A673 (cell line): ENCODE measurements around the gene MIGA2.

Experiments used
- EZH2 ChIP-seq: fragments of 200-600 bp; sonication (generic); IDR thresholded peaks from 2 replicates; pipeline ENCODE4 v1.6.1; 2017; ENCODE audit warnings: borderline replicate concordance, low read depth, mild to moderate bottlenecking, mixed read lengths, antibody characterized with exemption, low read length; ENCODE audit not compliant: poor library complexity, severe bottlenecking
- TF ChIP-seq, protein P1 (sequence below): fragments of 300-800, 200-600 bp; sonication (generic); conservative IDR thresholded peaks from 2 replicates; pipeline ENCODE4 v1.5.1; 2017; ENCODE audit warnings: low read depth, mild to moderate bottlenecking, antibody characterized with exemption, low read length, moderate library complexity, mixed read lengths

DNA sequence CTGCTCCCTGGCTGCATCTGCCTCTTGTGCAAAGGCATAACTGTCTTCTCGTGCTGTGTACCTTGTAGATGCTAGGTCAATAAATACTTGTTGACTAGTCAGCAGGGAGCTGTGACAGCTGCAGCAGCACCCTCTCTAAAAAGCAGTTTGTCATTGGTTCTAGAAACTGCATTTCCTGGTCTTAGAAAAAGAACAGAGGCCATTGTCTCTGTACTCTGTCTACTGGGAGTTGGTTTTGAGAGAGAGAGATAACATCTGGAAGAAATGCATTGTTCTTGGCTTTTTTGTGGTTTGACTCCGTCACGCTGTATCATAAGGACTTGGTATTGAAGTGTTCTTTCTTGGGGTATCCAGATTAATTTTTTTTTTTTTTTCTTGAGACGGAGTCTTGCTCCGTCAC lies 40.6 kb upstream of the MIGA2 start:
- TF ChIP-seq, protein P1, sequence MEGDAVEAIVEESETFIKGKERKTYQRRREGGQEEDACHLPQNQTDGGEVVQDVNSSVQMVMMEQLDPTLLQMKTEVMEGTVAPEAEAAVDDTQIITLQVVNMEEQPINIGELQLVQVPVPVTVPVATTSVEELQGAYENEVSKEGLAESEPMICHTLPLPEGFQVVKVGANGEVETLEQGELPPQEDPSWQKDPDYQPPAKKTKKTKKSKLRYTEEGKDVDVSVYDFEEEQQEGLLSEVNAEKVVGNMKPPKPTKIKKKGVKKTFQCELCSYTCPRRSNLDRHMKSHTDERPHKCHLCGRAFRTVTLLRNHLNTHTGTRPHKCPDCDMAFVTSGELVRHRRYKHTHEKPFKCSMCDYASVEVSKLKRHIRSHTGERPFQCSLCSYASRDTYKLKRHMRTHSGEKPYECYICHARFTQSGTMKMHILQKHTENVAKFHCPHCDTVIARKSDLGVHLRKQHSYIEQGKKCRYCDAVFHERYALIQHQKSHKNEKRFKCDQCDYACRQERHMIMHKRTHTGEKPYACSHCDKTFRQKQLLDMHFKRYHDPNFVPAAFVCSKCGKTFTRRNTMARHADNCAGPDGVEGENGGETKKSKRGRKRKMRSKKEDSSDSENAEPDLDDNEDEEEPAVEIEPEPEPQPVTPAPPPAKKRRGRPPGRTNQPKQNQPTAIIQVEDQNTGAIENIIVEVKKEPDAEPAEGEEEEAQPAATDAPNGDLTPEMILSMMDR, result no peak
- no peak for TF ChIP-seq EZH2
